GM21381 (cell line): ENCODE measurements around the gene STK36.

Experiments
- ATAC-seq: cut with Tn5 transposase; IDR thresholded peaks from one replicate; pipeline ENCODE4 v1.9.1; 2021; ENCODE audit warnings: mild to moderate bottlenecking, moderate library complexity; ENCODE audit not compliant: unreplicated experiment

Gene STK36

DNA sequence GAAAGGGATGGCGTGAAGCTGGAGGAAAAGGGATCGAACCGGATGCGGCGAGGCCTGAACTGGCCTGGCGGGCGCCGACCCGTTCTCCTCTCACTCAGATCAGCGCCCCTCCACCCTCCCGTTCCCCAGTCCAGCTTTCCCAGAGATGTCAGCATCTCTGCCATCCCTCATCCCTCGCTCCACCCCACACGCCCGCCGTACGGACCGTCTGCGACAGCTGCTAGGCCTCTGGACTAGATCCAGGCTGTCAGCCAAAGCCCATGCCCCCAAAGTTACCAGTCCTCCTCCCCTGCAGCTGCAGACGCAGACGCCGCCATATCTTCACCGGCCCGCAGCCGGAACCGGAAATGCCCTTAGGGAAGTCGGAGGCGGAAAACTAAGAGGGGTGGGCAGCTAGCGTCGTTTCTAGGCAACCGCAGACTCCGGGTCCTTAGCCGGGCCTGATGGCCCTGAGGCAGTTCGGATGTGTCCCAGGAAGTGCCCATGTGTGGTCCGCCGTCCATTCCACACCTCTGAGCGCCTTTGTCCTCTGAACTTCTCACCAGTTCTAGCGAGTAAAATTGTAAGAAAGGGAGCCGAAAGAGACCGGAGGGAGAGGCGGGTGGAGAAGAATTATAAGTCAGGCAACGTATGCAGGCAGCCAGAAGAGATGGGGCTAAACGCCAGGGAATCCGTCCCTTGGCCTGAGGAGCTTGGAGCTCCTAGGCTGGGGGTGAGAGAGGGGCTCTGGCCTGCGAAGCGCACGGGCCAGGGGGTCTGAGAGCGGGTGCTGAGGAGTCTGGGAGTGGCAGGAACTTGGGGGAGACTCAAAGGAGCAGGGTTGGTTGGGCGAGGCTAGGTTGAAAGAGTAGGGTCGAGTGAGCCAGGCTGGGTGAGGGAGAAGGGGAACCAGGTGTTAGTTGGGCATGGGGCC lies at the start of gene STK36, which contains the start of gene RNF25:
Gene STK36, plus strand, starts transcription at position 433 of the 913 bp plus-strand sequence. CDS start 744 bp downstream, outside the sequence.
Gene RNF25, minus strand, starts transcription at position 349 of the 913 bp plus-strand sequence. Its CDS starts 32 bp downstream, at position 317.
- peak; percentile 98 for ATAC-seq

DNA sequence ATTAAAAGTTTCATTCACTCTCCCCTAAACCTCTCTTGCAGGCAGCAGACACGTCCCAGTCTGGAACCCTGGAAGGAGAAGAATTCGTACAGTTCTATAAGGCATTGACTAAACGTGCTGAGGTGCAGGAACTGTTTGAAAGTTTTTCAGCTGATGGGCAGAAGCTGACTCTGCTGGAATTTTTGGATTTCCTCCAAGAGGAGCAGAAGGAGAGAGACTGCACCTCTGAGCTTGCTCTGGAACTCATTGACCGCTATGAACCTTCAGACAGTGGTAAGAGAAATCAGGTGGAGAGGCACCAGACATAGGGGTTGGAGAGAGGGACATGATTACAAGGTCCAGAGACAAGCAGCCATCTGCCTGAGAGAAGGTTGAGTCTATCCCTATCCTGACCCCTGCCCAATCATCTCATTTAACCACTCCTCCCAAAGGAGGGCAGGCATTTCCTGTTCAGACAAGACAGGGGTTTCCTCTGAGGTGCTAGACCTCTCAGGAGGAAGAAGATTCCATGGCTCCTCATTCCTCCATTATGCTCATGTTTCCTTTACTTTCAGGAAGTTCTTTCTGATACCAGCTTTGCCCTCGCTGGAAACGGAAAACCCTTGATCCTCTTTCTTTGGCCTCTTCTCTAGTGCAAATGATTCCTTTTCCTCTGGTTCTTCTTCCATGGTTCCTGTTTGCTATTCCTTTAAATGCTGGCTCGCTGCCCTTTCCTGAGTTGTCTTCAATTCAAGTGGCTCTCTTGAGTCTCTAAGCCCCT lies 49.1 kb upstream of the STK36 start:
- ATAC-seq: no peak

- ATAC-seq: no peak
Observed at GRCh38 chr2:218623366-218623705, 48.5 kb upstream of the STK36 start.

DNA sequence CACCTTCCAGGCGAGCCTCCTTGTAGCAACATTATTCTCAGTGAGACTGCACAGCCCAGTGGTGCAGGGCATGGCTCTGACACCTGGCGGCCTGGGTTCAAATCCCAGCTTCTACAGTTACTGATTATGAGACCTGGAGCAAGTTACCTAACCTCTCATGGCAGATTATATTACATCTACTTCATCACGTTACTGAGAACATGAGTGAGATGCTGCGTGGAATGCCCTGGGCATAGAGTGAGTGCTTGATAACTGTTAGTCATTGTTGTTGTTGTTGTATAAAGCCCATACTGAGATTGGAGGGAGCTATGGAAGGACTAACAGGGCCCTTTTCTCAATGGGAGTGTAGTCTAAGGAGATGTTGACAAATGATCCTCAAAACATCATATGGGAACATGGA lies 45.5 kb upstream of the STK36 start:
- ATAC-seq: no peak

DNA sequence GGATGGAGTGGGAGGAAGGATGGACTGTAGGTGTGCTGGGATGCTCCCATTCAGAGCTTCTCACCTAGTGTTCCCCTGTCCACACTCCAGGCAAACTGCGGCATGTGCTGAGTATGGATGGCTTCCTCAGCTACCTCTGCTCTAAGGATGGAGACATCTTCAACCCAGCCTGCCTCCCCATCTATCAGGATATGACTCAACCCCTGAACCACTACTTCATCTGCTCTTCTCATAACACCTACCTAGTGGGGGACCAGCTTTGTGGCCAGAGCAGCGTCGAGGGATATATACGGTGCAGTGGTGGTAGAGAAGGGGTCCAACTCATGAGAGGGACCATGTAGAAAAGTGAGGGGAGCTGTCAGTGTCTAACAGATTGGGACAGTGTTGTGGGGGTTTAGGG lies 43.9 kb upstream of the STK36 start:
- ATAC-seq: no peak

- no peak for ATAC-seq
Observed at GRCh38 chr2:218631837-218632236, 40.0 kb upstream of the STK36 start.

DNA sequence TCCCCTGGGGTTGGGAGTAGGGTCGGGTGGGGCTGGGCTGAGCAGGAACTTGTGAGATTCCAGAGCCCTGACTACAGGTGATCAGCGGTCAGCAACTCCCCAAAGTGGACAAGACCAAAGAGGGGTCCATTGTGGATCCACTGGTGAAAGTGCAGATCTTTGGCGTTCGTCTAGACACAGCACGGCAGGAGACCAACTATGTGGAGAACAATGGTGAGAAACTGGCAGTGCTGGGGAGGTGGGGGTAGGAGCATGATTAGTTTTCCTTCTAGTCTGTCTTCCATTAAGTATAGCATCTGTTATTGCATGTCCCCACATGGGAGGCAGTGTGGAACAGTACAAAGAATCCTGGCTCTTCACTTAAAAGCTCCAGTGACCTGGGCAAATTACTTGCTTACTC lies 36.2 kb upstream of the STK36 start:
- ATAC-seq: no peak

DNA sequence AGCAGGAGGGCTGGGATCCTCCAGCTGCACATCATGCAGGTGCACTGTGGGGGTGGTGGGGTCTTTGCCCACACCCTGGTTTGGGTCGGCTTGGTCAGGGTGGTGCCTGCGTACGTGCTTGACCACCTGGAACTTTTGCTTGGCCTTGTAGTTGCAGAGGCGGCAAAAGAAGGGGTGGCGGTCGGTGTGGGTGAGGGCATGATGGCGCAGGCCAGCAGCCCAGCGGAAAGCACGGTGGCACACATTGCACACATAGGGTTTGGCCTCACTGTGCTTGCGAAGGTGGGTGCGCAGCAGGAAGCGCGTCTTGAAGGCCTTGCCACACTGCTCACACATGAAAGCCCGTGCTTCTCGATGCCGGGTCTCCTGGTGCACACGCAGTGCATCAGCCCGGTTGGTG lies 33.5 kb upstream of the STK36 start:
- ATAC-seq: no peak

- ATAC-seq: no peak
Observed at GRCh38 chr2:218642121-218642656, 29.7 kb upstream of the STK36 start.

- no peak for ATAC-seq
Observed at GRCh38 chr2:218642786-218643185, 29.1 kb upstream of the STK36 start.

- ATAC-seq: no peak
Observed at GRCh38 chr2:218643751-218644310, 28.1 kb upstream of the STK36 start.

DNA sequence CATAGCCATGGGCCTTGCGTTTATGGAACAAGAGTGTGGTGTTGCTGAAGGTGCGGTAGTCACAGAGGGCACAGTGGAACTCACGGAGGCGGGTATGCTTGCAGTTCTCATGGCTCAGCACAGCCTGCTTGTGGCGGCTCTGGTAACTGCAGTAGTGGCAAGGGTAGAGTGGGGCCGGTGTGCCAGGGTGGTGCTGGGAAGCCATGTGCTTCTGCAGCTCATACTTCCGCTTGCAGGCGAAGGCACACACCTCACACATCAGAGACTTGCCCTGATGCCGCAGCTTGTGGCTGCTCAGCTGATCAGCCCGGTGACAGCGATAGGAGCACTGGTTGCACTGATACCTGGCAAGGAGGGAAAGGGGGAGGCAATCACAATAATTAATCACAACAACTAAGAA lies 27.2 kb upstream of the STK36 start:
- no peak for ATAC-seq

GRCh38 chr2:218645126-218645525 lies 26.8 kb upstream of the STK36 start:
- no peak for ATAC-seq

GRCh38 chr2:218648088-218648786 lies 23.6 kb upstream of the STK36 start:
- ATAC-seq: no peak

- no peak for ATAC-seq
Observed at GRCh38 chr2:218648787-218649100, 23.1 kb upstream of the STK36 start.

- ATAC-seq: no peak
Observed at GRCh38 chr2:218655751-218656150, 16.1 kb upstream of the STK36 start.

DNA sequence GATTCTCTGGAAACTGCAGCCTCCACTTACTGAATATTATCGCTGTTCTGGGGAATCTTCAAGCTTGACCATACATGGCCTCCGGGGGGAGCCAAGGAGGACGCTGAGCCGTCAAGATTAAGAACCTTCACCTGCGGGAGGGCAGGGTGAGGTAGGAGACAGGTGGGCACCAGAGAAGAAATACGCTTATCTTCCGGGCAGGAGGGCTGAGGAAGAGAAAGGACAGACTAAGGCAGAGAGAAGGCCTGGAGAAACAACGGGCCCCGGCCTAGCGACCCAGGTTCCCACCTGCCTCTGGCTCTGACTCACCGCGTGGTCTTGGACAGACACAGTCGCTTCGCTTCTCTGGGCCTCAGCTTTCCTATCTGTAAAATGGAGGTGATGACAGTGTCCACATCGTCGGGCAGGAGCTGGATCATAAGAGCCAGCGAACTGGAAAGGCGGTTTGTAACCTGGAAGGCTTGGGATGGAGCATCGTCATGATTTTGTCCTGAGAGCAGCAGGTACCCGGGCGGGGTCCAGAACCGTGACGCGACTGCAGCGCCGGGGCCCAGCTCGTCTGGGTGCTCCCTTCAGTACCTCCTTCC lies 13.1 kb upstream of the STK36 start:
- ATAC-seq: peak; percentile 36

- peak; percentile 92 for ATAC-seq
Observed at GRCh38 chr2:218659258-218659987, 12.5 kb upstream of the STK36 start, which contains the start of the genes BCS1L and ZNF142. Gene BCS1L (plus strand): TSS chr2:218659683. CDS start chr2:218660988, 1,305 bp downstream. Gene ZNF142 (minus strand): TSS chr2:218659623. CDS start chr2:218656429, 3,194 bp downstream.

- ATAC-seq: no peak
Observed at GRCh38 chr2:218659988-218660358, 11.9 kb upstream of the STK36 start.

GRCh38 chr2:218662377-218662776 lies 9.5 kb upstream of the STK36 start:
- no peak for ATAC-seq
